GM21786 (cell line): ENCODE results near the gene KRTAP4-9.
"Not testable (repeated sequence)": the region's sequence is repeated elsewhere in the genome, so short reads cannot be mapped to it uniquely, and the experiment has no call there.

ENCODE experiments used
- ATAC-seq: cut with Tn5 transposase; IDR thresholded peaks from one replicate; pipeline ENCODE4 v1.9.1; 2021; ENCODE audit not compliant: unreplicated experiment

The KRTAP4-9 gene

GRCh38 chr17:41096055-41096454 is 9.1 kb upstream of the KRTAP4-9 start:
- ATAC-seq = no peak

GRCh38 chr17:41098042-41098441 is 7.1 kb upstream of the KRTAP4-9 start, which contains the start of gene KRTAP4-8:
Gene KRTAP4-8, minus strand, starts transcription at chr17:41098142. Its CDS starts 58 bp downstream, at chr17:41098084.
- ATAC-seq = no peak

- ATAC-seq = no peak
Observed at GRCh38 chr17:41098481-41098880, 6.7 kb upstream of the KRTAP4-9 start.

- ATAC-seq = not testable (repeated sequence)
Observed at GRCh38 chr17:41099682-41100480, 5.3 kb upstream of the KRTAP4-9 start.

GRCh38 chr17:41101586-41102259 is 3.5 kb upstream of the KRTAP4-9 start, which contains the start of gene KRTAP4-16:
Gene KRTAP4-16, minus strand, starts transcription at chr17:41102209. Its CDS starts 0 bp downstream, at chr17:41102209.
- ATAC-seq = no peak

- ATAC-seq = no peak
Observed at GRCh38 chr17:41103896-41104295, 1.3 kb upstream of the KRTAP4-9 start.

GRCh38 chr17:41104386-41105038 is 677 bp upstream of the KRTAP4-9 start:
- not testable (repeated sequence) for ATAC-seq

- no peak for ATAC-seq
Observed at GRCh38 chr17:41107941-41108450, 2.8 kb downstream of the KRTAP4-9 start.

- not testable (repeated sequence) for ATAC-seq
Observed at GRCh38 chr17:41108728-41109386, 3.7 kb downstream of the KRTAP4-9 start.

GRCh38 chr17:41111151-41111885 is 6.1 kb downstream of the KRTAP4-9 start:
- ATAC-seq = no peak

- no peak for ATAC-seq
Observed at GRCh38 chr17:41116297-41116696, 11.1 kb downstream of the KRTAP4-9 start.

- ATAC-seq = not testable (repeated sequence)
Observed at GRCh38 chr17:41117846-41118386, 12.7 kb downstream of the KRTAP4-9 start, which contains the start of gene KRTAP4-11. Gene KRTAP4-11, minus strand, starts transcription at chr17:41118373. Its CDS starts 58 bp downstream, at chr17:41118315.

GRCh38 chr17:41118721-41119120 is 13.5 kb downstream of the KRTAP4-9 start:
- no peak for ATAC-seq

GRCh38 chr17:41119696-41120690 is 14.8 kb downstream of the KRTAP4-9 start:
- not testable (repeated sequence) for ATAC-seq

- no peak for ATAC-seq
Observed at GRCh38 chr17:41121742-41122141, 16.6 kb downstream of the KRTAP4-9 start.

GRCh38 chr17:41123292-41123990 is 18.3 kb downstream of the KRTAP4-9 start:
- not testable (repeated sequence) for ATAC-seq

GRCh38 chr17:41123991-41124371 is 18.8 kb downstream of the KRTAP4-9 start, which contains the start of gene KRTAP4-12:
Gene KRTAP4-12, minus strand, starts transcription at chr17:41124182. Its CDS starts 60 bp downstream, at chr17:41124122.
- ATAC-seq = not testable (repeated sequence)

- no peak for ATAC-seq
Observed at GRCh38 chr17:41125064-41125463, 19.9 kb downstream of the KRTAP4-9 start.
